NT2/D1 (cell line): ENCODE data around the gene FMN2.

ENCODE experiments used
- DNase-seq: peaks from one replicate; pipeline ENCODE4 v3.0.0-alpha.2; 2011; ENCODE audit warnings: low read depth, low spot score
- H3K27me3 ChIP-seq: 2 replicates; pipeline ENCODE4 v1.6.0; 2011; ENCODE audit warnings: mild to moderate bottlenecking; ENCODE audit not compliant: insufficient read length, insufficient read depth
- H3K36me3 ChIP-seq: 2 replicates; pipeline ENCODE4 v1.6.1; 2011; ENCODE audit warnings: mild to moderate bottlenecking, low read length, mixed read lengths; ENCODE audit not compliant: insufficient read depth, insufficient read length
- H3K4me1 ChIP-seq: 2 replicates; pipeline ENCODE4 v1.5.1; 2011; ENCODE audit not compliant: insufficient read depth, insufficient read length
- H3K4me3 ChIP-seq: 2 replicates; pipeline ENCODE4 v1.5.1; 2011; ENCODE audit warnings: low read depth; ENCODE audit not compliant: insufficient read length
- H3K9ac ChIP-seq: 2 replicates; pipeline ENCODE4 v1.6.0; 2011; ENCODE audit warnings: low read depth; ENCODE audit not compliant: insufficient read length
- H3K9me3 ChIP-seq: 2 replicates; pipeline ENCODE4 v1.5.1; 2011; ENCODE audit warnings: mild to moderate bottlenecking, low read length; ENCODE audit not compliant: insufficient read depth
- SUZ12 ChIP-seq: IDR thresholded peaks from 2 replicates; pipeline ENCODE4 v1.6.1; 2011; ENCODE audit not compliant: insufficient read length, insufficient read depth; ENCODE audit errors: extremely low read depth
- YY1 ChIP-seq: IDR thresholded peaks from 2 replicates; pipeline ENCODE4 v1.6.1; 2011; ENCODE audit not compliant: insufficient read length, insufficient read depth
- ZNF274 ChIP-seq: IDR thresholded peaks from 2 replicates; pipeline ENCODE4 v1.6.1; 2011; ENCODE audit warnings: mild to moderate bottlenecking, low read depth, low read length

FMN2 gene

GRCh38 chr1:240098534-240098933 lies 6.9 kb downstream of the FMN2 start:
- Histone ChIP-seq H3K4me3 (no peak overlapping the region), H3K4me1 (peaks cover 3% of the 10 kb centered on the region), H3K36me3 (no peaks in the 10 kb centered on the region), H3K9ac (no peak overlapping the region), H3K27me3 (peaks cover 13% of the 10 kb centered on the region), H3K9me3 (no peaks in the 10 kb centered on the region)
- TF ChIP-seq SUZ12, result no peak
- no peak for DNase-seq

DNA sequence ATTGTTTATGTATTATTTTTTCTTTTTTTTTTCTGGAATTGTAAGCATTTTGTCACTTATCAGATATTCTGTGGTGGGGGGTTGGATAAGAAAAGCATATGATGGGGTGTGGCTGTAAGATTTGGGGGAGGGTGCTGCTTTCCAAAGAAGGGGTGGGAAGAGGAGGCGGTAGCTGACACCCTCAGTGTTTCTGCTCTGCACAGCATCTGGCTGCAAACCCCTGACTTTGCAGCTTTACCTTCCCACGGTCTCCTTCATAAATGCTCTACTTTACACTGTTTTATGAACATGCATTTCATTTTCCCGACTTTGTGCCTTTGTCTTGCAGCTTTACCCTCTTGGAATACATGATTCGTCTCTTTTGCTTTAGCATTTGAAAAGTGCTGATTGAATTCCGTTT lies 7.6 kb downstream of the FMN2 start:
- Histone ChIP-seq H3K9me3 (no peaks in the 10 kb centered on the region), H3K9ac (no peak overlapping the region), H3K27me3 (peaks cover 5% of the 10 kb centered on the region), H3K36me3 (no peaks in the 10 kb centered on the region), H3K4me1 (peaks cover 3% of the 10 kb centered on the region), H3K4me3 (no peak overlapping the region)
- no peak for TF ChIP-seq YY1
- no peak for TF ChIP-seq SUZ12
- no peak for TF ChIP-seq ZNF274
- no peak for DNase-seq

DNA sequence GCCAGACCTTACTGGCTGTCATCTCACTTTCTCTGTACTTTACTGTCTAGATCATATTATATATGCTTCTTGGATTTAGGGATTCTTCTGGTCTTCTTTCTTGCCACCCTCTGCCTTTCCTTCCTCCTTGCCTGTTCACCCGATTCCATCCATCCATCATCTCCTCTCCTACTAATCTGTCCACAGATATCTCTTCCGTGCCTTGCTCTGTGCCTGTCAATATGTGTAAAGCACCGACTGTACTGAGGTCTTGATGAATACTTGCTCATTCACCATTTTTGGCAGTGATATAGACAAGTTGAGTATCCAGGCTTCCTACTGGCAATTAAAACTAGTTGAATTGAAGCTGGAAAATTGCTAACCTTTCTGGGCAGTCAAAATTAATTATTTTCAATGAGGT lies 8.1 kb downstream of the FMN2 start:
- no peak for DNase-seq
- H3K4me1 ChIP-seq, result peaks cover 3% of the 10 kb centered on the region
- TF ChIP-seq SUZ12 (no peak), YY1 (no peak), ZNF274 (no peak)
- no peak overlapping the region for H3K9ac ChIP-seq
- no peak overlapping the region for H3K4me3 ChIP-seq
- no peaks in the 10 kb centered on the region for H3K36me3 ChIP-seq
- H3K27me3 ChIP-seq, result peaks cover under 1% of the 10 kb centered on the region
- no peaks in the 10 kb centered on the region for H3K9me3 ChIP-seq

DNA sequence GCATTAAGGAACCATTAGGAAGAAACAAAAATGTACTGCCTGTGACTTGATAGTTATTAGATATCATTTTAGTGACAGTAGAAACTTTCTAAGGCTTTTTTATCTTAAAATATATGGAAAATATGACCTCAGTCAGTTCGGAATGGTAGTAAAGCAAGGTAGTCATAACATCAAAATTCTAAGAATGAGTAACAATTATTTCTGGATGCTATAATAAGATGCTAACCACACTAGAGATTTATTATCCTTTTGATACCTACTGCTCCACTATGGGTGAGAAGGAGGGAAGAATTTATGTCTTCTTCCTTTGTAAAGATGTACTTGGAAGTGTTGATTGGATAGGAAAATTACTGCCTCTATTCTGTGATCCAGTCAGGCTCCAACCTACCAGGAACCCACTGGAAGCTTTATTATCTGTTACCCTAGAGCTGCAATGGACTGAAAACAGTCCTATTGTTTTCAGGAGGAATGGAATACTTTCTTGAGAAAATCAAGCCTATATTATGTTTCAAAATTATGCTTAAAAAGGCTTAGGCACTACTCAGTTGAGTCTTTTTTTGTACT lies 8.8 kb downstream of the FMN2 start:
- DNase-seq, result no peak
- Histone ChIP-seq H3K4me3 (no peak overlapping the region), H3K9me3 (no peaks in the 10 kb centered on the region), H3K27me3 (no peaks in the 10 kb centered on the region), H3K4me1 (peaks cover 3% of the 10 kb centered on the region), H3K9ac (no peak overlapping the region), H3K36me3 (no peaks in the 10 kb centered on the region)
- TF ChIP-seq YY1 (no peak), SUZ12 (no peak), ZNF274 (no peak)

GRCh38 chr1:240101306-240101705 lies 9.6 kb downstream of the FMN2 start:
- peaks cover 3% of the 10 kb centered on the region for H3K4me1 ChIP-seq
- H3K4me3 ChIP-seq, result no peak overlapping the region
- TF ChIP-seq SUZ12 (no peak), YY1 (no peak), ZNF274 (no peak)
- no peak overlapping the region for H3K9ac ChIP-seq
- no peaks in the 10 kb centered on the region for H3K27me3 ChIP-seq
- H3K9me3 ChIP-seq, result no peaks in the 10 kb centered on the region
- no peak for DNase-seq
- H3K36me3 ChIP-seq, result no peaks in the 10 kb centered on the region

DNA sequence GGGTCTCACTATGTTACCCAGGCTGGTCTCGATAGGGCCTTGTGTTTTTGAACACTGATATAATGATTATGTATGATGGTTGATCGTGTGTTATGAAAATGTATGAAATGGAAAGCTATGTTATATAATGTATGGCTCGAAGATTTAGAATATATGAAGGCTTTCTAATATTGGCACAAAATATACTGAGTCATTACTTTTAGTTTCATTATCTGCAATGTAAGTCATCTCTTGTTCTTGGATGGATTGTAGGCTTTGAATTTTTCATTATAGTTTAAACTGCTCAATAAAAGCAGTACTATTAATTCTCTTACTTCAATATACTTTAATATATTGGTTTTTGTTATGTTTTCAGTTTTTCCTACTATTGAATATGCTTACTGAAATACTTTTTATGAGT lies 10.1 kb downstream of the FMN2 start:
- no peak overlapping the region for H3K9ac ChIP-seq
- TF ChIP-seq ZNF274 (no peak), SUZ12 (no peak), YY1 (no peak)
- H3K36me3 ChIP-seq, result no peaks in the 10 kb centered on the region
- no peaks in the 10 kb centered on the region for H3K9me3 ChIP-seq
- peaks cover 3% of the 10 kb centered on the region for H3K4me1 ChIP-seq
- DNase-seq, result no peak
- no peak overlapping the region for H3K4me3 ChIP-seq
- H3K27me3 ChIP-seq, result no peaks in the 10 kb centered on the region

DNA sequence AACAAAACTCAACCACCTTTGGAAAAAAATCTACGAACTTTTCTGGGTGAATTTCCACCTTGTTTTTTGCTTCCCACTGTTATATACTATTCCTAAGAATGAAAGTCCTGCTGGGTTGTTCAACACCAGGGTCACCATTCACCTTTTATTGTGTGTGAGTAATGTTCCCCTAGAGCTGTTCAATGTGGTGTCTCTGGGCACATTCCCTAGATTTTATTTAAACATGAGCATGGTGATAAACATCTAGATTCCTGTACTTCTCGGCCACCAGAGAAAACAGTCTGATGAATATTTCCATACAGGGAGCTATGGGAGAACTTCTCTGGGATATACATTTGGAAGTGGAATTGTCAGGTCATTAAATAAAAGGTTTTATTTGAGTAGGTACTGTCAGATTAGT lies 13.0 kb downstream of the FMN2 start:
- no peaks in the 10 kb centered on the region for H3K36me3 ChIP-seq
- no peak overlapping the region for H3K9ac ChIP-seq
- TF ChIP-seq SUZ12 (no peak), YY1 (no peak), ZNF274 (no peak)
- no peaks in the 10 kb centered on the region for H3K4me1 ChIP-seq
- no peaks in the 10 kb centered on the region for H3K9me3 ChIP-seq
- H3K27me3 ChIP-seq, result no peaks in the 10 kb centered on the region
- no peak overlapping the region for H3K4me3 ChIP-seq
- DNase-seq, result no peak
